Mesenteric fat pad (tissue), 1 donor: ENCODE results near the gene PILRA. TPM values are rescaled to one million over a fixed set of nuclear protein-coding genes. Genes with fewer than 3 reads are reported as not detected.
"Not testable (repeated sequence)": the region's sequence is repeated elsewhere in the genome, so short reads cannot be mapped to it uniquely, and the experiment has no call there.

Source experiments
- DNase-seq: peaks from one replicate; pipeline ENCODE4 v3.0.0-alpha.2; 2020; ENCODE audit warnings: low spot score
- total RNA-seq: library from RNA; stranded (reverse); fragmentation: NEBNext Ultra II Directional; extraction: Animal tissue kit (Norgen Biotek cat#: 25700); gene quantifications from one replicate; pipeline ENCODE4 v1.2.1, GENCODE V29; 2021
- donor health status: DM: yes; HTN: yes; CAD: no.

The PILRA gene
- total RNA-seq, 1 donor from 2014 or later, result 14.5 TPM

GRCh38 chr7:100433276-100433591, 59.9 kb downstream of the PILRA start:
- no peak for DNase-seq

DNA sequence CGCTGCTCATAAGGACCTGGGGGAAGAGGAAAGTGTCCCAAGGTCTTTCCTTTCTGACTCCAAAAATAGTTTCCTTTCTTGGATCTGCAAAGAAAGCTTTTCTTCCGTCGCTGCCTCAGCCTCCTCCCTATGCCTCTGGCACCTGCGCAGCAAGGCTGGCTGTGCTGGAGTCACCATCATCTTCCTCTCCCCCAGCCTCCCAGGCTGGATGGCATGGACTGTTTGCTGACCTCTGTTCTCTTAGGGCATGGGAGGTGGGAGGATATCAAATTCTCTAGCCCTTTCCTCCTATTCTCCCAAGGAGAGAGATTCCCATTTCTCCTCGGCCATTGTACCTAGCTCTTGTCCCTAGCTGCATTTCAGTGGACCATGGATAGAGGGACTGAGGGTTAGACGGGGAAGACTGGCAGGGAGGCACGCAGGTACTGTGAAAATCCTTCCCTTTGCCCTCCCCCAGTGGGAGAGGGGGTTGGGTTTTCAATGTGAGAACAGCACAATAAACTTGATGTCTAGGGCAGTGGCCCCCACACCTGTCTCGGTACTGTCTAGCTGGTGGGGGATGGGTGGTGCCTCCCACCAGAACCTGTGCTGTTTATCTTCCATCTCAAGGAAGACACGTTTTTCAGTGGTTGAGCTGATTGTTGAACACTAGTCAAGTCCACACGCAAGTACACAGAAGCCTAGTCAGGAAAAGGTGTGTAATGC, 60.5 kb downstream of the PILRA start:
- DNase-seq, result peak; percentile 83

GRCh38 chr7:100434297-100435144, 61.2 kb downstream of the PILRA start:
- peak; percentile 35 for DNase-seq

GRCh38 chr7:100435401-100436304, 62.4 kb downstream of the PILRA start:
- DNase-seq, result peak; percentile 90

- peak; percentile 88 for DNase-seq
These were observed 64.1 kb downstream of the PILRA start for GRCh38 chr7:100437150-100438100.

DNA sequence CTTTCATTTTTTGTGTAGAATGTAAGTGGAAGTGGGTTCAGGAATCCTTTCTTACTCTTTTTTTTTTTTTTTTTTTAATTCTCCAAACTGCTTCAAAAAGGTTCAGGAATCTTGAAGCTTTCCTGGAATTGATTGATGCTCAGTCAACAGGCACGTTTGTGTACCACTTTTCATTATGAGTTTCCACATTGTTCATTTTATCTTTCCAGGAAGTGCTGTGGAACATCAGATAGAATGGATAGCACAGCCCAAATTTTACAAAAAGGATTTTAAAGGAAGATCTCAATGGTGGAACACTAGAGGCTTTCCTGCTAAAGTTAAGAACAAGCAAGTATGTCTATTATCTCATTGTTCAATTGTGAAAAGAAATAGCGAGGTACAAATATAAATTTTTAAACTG, 64.9 kb downstream of the PILRA start:
- DNase-seq, result no peak

DNA sequence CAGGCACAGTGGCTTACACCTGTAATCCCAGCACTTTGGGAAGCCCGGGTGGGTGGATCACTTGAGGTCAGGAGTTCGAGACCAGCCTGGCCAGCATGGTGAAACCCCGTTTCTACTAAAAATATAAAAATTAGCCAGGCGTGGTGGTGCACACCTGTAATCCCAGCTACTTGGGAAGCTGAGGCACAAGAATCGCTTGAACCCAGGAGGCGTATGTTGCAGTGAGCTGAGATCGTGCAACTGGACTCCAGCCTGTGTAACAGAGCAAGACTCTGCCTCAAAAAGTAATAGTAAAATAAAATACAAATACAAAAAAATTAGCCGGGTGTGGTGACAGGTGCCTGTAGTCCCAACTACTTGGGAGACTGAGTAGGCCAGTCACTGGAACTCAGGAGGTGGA, 65.4 kb downstream of the PILRA start:
- peak; percentile 14 for DNase-seq

DNA sequence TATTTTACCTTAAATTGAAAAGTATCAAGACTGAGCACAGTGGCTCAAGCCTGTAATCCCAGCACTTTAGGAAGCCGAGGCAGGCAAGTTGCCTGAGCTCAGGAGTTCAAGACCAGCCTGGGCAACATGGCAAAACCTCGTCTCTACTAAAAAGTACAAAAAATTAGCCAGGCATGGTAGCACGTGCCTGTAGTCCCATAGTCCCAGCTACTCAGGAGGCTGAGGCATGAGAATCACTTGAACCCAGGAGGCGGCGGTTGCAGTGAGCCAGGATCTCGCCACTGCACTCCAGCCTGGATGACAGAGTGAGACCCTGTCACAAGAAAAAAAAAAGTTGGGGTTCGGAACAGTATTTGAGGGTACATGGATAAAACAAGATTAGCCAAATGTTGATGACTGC, 66.0 kb downstream of the PILRA start:
- peak; percentile 14 for DNase-seq

DNA sequence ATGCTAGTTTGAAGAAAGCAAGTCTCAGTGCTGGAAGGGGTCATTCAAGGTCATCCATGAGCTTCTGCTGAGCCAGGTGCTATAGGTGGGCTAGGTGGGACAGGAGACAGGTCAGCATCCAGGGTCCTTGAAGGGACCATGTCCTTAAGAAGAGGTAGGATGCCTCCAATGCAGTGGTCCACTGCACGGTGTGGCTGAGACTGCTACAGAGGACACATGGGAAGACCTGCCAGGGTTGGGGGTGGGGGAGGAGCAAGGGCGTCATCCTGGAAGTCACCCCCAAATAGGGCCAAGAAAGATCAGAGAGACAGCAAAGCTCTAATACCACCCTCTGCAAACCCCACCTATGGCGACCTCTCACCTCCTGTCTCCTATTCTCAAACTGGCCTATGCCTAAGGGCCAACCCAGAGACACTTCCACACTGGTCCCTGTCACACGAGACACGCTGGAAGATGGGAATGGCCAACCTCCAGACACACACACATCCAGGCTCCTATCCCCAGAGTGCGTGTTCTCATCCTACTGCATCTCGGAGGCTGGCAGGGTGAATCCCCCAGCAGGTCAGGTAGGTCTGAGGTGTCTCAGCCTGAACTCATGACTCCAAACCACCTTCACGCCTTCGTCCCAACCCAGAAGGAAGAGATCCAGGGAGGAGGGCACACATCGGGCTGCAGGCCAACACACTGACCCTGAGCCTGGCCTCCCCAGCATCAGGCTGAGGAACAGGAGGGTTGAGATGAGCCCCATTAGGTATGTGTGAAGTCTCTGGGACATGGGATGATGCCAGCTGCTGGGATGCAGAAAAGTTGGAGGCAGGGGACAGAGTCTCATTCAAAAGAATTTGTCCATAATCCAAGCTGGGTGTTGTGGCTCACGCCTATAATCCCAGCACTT, 68.6 kb downstream of the PILRA start:
- peak; percentile 53 for DNase-seq

DNA sequence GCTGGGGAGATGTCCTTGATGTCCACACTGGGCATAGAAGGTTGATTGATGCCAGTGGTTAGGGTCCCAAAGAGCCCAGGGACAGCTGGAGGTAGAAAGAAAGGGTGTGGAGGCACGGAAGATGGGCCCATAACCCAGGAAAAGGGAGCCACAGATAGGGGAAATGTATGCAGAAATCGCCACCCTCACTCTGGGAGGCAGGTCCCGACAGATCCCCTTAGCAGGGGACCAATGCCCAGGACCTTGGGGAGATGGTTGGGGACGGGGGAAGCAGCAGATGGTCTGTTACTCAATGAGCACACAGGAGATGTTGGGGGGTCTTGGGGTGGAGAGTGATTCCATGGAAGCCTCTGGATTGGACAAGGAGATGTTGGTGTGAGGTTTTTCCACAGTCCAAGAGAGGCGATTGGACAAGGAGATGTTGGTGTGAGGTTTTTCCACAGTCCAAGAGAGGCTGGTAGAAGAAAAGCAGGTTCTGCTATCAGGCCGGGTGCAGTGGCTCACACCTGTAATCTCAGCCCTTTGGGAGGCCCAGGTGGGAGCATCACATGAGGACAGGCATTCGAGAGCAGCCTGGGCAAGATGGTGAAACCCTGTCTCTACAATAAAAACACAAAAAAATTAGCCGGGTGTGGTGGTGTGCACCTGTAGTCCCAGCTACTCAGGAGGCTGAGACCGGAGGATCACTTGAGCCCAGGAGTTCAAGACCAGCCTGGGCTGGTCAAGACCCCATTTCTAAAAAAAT, 70.0 kb downstream of the PILRA start:
- peak; percentile 28 for DNase-seq

DNA sequence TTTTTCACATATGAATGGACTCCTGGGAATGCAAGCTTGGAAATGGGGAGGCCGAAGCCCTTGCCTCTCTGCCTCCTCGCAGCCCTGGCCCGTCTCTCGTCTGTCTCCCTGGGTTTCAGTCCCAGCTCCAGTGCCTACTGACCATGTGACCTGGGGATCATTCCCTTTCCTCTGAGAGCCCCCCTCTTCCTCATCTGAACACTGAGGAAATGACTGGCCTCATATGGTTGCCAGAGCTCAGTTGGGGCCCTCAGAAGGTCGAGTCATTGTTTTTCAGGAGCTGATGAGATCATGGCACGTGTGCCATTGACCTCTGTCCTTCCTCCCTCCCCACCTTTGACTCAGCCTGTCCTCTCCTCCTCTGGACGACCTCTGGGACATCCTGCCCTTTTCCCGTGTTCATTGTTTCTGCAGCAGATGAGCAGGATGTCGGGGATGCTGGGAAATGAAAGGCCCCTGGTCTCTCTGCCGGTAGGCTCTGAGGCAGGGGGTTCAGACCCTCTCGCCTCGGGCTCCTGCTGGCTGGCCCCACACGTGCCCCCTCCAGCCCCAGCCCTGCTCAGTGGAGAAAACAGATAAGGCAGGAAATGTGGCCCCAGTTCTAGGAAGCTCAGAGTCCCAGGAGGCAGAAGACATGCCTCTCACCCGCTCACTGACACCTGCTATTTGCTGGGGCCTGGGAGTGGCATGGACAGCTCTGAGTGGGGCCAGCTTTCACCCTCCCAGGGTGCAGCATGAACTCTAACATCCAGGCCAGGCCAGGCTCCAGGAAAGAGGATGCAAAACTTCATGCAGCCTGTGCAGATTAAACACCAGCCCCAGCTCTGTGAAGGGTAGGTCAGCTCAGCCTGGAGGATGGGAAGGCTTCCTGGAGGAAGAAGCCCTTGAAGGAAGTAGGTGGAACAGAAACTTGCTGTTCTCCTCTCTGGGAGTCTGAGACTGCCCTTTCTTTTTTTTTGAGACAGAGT, 71.3 kb downstream of the PILRA start:
- no peak for DNase-seq

DNA sequence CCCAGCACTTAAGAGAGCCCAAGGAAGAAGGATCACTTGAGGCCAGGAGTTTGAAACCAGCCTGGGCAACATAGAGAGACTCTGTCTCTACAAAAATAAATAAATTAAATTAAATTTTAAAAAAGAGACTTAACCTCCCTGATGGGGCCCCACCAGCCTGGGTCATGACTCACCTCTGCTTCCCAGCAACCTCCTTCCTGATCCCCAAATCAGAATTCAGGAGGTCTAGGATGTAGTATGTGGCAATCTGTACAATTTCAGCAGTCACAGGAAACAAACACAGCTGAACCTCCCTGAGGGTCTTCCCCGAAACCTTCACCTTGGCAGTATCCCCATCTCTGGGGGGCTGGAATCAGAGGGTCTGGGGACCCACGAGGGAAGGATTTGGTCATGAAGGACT, 72.8 kb downstream of the PILRA start:
- DNase-seq, result no peak

DNA sequence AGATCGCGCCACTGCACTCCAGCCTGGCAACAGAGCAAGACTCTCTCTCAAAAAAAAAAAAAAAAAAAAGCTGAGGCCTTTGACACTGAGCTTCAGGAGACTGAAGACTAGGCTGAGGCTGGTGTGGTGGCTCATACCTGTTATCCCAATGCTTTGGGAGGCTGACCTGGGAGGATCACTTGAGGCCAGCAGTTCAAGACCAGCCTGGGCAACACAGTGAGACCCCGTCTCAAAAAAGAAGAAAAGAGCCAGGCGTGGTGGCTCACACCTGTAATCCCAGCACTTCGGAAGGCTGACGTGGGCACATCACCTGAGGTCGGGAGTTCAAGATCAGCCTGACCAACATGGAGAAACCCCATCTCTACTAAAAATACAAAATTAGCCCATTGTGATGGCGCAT, 74.1 kb downstream of the PILRA start:
- DNase-seq, result not testable (repeated sequence)

GRCh38 chr7:100449190-100449795, 76.0 kb downstream of the PILRA start:
- no peak for DNase-seq
